HUES6 (cell line): Measurements from ENCODE around the gene CELF5.
A peak's percentile ranks its signal among the peaks of the same experiment; 100 is the strongest.

Source experiments
- H3K27ac ChIP-seq: 2 replicates; pipeline ENCODE4 v1.7.0; 2013; ENCODE audit warnings: low read depth, mild to moderate bottlenecking, low read length, inconsistent platforms
- H3K27me3 ChIP-seq: 2 replicates; pipeline ENCODE4 v1.6.1; 2013; ENCODE audit warnings: low read length; ENCODE audit not compliant: control insufficient read depth, insufficient read depth
- H3K36me3 ChIP-seq: 2 replicates; pipeline ENCODE4 v1.6.1; 2013; ENCODE audit warnings: low read length; ENCODE audit not compliant: control insufficient read depth, insufficient read depth
- H3K4me1 ChIP-seq: 2 replicates; pipeline ENCODE4 v1.6.1; 2013; ENCODE audit warnings: low read length; ENCODE audit not compliant: control insufficient read depth, insufficient read depth
- H3K4me3 ChIP-seq: 2 replicates; pipeline ENCODE4 v1.5.1; 2013; ENCODE audit warnings: low read depth, low read length
- H3K9ac ChIP-seq: one replicate; pipeline ENCODE4 v1.6.1; 2013; ENCODE audit warnings: mild to moderate bottlenecking, low read length
- H3K9me3 ChIP-seq: 2 replicates; pipeline ENCODE4 v1.6.1; 2013; ENCODE audit warnings: low read depth, low read length; ENCODE audit not compliant: control insufficient read depth, insufficient read depth

CELF5 gene

GRCh38 chr19:3224346-3225168 is at the start of gene CELF5:
CELF5 (plus strand) TSS chr19:3224661; CDS start chr19:3224740, 79 bp downstream.
- no peaks in the 10 kb centered on the region for H3K36me3 ChIP-seq
- H3K9me3 ChIP-seq = no peaks in the 10 kb centered on the region
- H3K27ac ChIP-seq = no peak within 1 kb of the TSS
- H3K9ac ChIP-seq = peak within 1 kb of the TSS; percentile 26
- H3K4me3 ChIP-seq = peak within 1 kb of the TSS; percentile 74
- peaks cover 7% of the 10 kb centered on the region; the same call in 1 of the 2 replicates for H3K4me1 ChIP-seq
- peaks cover 40% of the 10 kb centered on the region for H3K27me3 ChIP-seq

- no peak overlapping the region for H3K4me3 ChIP-seq
- no peak overlapping the region for H3K9ac ChIP-seq
- no peaks in the 10 kb centered on the region for H3K36me3 ChIP-seq
- no peaks in the 10 kb centered on the region for H3K9me3 ChIP-seq
- H3K27ac ChIP-seq = no peak overlapping the region
- no peaks in the 10 kb centered on the region for H3K4me1 ChIP-seq
- H3K27me3 ChIP-seq = no peaks in the 10 kb centered on the region; the same call in 1 of the 2 replicates
Observed at GRCh38 chr19:3175781-3176714, 48.4 kb upstream of the CELF5 start.

- H3K36me3 ChIP-seq = no peaks in the 10 kb centered on the region
- H3K9ac ChIP-seq = no peak overlapping the region
- H3K27ac ChIP-seq = no peak overlapping the region
- H3K4me1 ChIP-seq = no peaks in the 10 kb centered on the region
- no peaks in the 10 kb centered on the region for H3K9me3 ChIP-seq
- no peak overlapping the region for H3K4me3 ChIP-seq
- no peaks in the 10 kb centered on the region; the same call in 1 of the 2 replicates for H3K27me3 ChIP-seq
Observed at GRCh38 chr19:3176715-3177501, 47.6 kb upstream of the CELF5 start.

GRCh38 chr19:3178377-3178972 is 46.0 kb upstream of the CELF5 start, which contains the start of gene S1PR4:
S1PR4 (plus strand) TSS chr19:3178769; CDS start chr19:3178793, 24 bp downstream.
- Histone ChIP-seq H3K9me3 (no peaks in the 10 kb centered on the region), H3K36me3 (no peaks in the 10 kb centered on the region), H3K4me1 (no peaks in the 10 kb centered on the region), H3K4me3 (no peak within 1 kb of the TSS), H3K27ac (no peak within 1 kb of the TSS), H3K9ac (no peak within 1 kb of the TSS), H3K27me3 (no peaks in the 10 kb centered on the region)

GRCh38 chr19:3178973-3179738 is 45.3 kb upstream of the CELF5 start:
- no peaks in the 10 kb centered on the region for H3K36me3 ChIP-seq
- no peak overlapping the region for H3K27ac ChIP-seq
- H3K4me3 ChIP-seq = no peak overlapping the region
- H3K27me3 ChIP-seq = no peaks in the 10 kb centered on the region
- H3K9me3 ChIP-seq = no peaks in the 10 kb centered on the region
- no peaks in the 10 kb centered on the region for H3K4me1 ChIP-seq
- no peak overlapping the region for H3K9ac ChIP-seq

- Histone ChIP-seq H3K9me3 (no peaks in the 10 kb centered on the region), H3K27me3 (no peaks in the 10 kb centered on the region), H3K9ac (no peak overlapping the region), H3K4me3 (no peak overlapping the region), H3K36me3 (no peaks in the 10 kb centered on the region), H3K4me1 (no peaks in the 10 kb centered on the region), H3K27ac (no peak overlapping the region)
Observed at GRCh38 chr19:3179739-3180293, 44.6 kb upstream of the CELF5 start.

- Histone ChIP-seq H3K9ac (no peak overlapping the region), H3K27me3 (no peaks in the 10 kb centered on the region), H3K9me3 (no peaks in the 10 kb centered on the region), H3K4me3 (no peak overlapping the region), H3K27ac (no peak overlapping the region), H3K36me3 (peaks cover 3% of the 10 kb centered on the region; the same call in 1 of the 2 replicates), H3K4me1 (peaks cover 8% of the 10 kb centered on the region)
Observed at GRCh38 chr19:3183721-3184641, 40.5 kb upstream of the CELF5 start.

- H3K4me1 ChIP-seq = peaks cover 13% of the 10 kb centered on the region
- H3K9me3 ChIP-seq = no peaks in the 10 kb centered on the region
- H3K27me3 ChIP-seq = no peaks in the 10 kb centered on the region
- no peak overlapping the region for H3K9ac ChIP-seq
- H3K36me3 ChIP-seq = peaks cover 3% of the 10 kb centered on the region; the same call in 1 of the 2 replicates
- peak overlapping the region; percentile 72; the same call in 1 of the 2 replicates for H3K27ac ChIP-seq
- H3K4me3 ChIP-seq = peak overlapping the region; percentile 68
Observed at GRCh38 chr19:3184847-3185460, 39.5 kb upstream of the CELF5 start.
